SK-N-SH (cell line): ENCODE results near the gene PLOD2. TPM values are rescaled to one million over a fixed set of nuclear protein-coding genes. Genes with fewer than 3 reads are reported as not detected.

Experiments used
- CTCF ChIA-PET: fragments of 300-600, 350-600 bp; formaldehyde crosslinking; extraction: SDS; loops from one replicate; lab custom pipeline; 2021; lab: Yijun Ruan, JAX
- POLR2A ChIA-PET: fragments of 350-600 bp; sonication (Branson Sonifier 250); formaldehyde crosslinking; extraction: SDS; loops from one replicate; lab custom pipeline; 2020; ENCODE audit warnings: antibody characterized with exemption, inconsistent platforms; lab: Yijun Ruan, JAX
- DNase-seq: peaks from one replicate; pipeline ENCODE4 v3.0.0; 2012
- H2AFZ ChIP-seq: fragments of 200-600 bp; sonication (generic); 2 replicates; pipeline ENCODE4 v1.8.1; 2016; ENCODE audit warnings: antibody characterized with exemption, mild to moderate bottlenecking, low read depth
- H3F3A ChIP-seq: fragments of 200-600 bp; sonication (generic); replicated peaks from 2 replicates; pipeline ENCODE3; 2016; ENCODE audit warnings: antibody characterized with exemption, mild to moderate bottlenecking; ENCODE audit not compliant: insufficient read depth
- H3K27ac ChIP-seq, 2 experiments: fragments of 200-500 bp in 1 of 2; fragments of 200-600 bp in 1 of 2; sonication (Bioruptor generic) in 1 of 2; sonication (generic), shearing (Covaris generic) in 1 of 2; 2 replicates each; pipeline versions ENCODE4 v1.5.1 to v1.6.1; 2014 to 2016; ENCODE audit warnings: low read depth in 2 of 2, inconsistent platforms in 1 of 2, low read length in 1 of 2, mild to moderate bottlenecking in 1 of 2, mixed read lengths in 1 of 2
- H3K27me3 ChIP-seq: fragments of 200-600 bp; sonication (generic), shearing (Covaris generic); 2 replicates; pipeline ENCODE4 v1.6.1; 2016; ENCODE audit warnings: mixed run types; ENCODE audit not compliant: insufficient read depth
- H3K36me3 ChIP-seq, 2 experiments: fragments of 200-500 bp in 1 of 2; fragments of 200-600 bp in 1 of 2; sonication (Bioruptor generic) in 1 of 2; sonication (generic) in 1 of 2; replicated peaks in 1 of 2; 2 replicates each; pipeline versions ENCODE3 to v1.5.1; 2014 to 2016; ENCODE audit warnings: low read length in 1 of 2, mild to moderate bottlenecking in 1 of 2; ENCODE audit not compliant: insufficient read depth in 2 of 2, control insufficient read depth in 1 of 2
- H3K4me1 ChIP-seq, 2 experiments: fragments of 200-500 bp in 1 of 2; fragments of 200-600 bp in 1 of 2; sonication (Bioruptor generic) in 1 of 2; sonication (generic), shearing (Covaris generic) in 1 of 2; 2 replicates each; pipeline versions ENCODE4 v1.5.1 to v1.6.1; 2014 to 2016; ENCODE audit warnings: low read depth in 1 of 2, low read length in 1 of 2, mixed run types in 1 of 2; ENCODE audit not compliant: insufficient read depth in 2 of 2, control insufficient read depth in 1 of 2
- H3K4me2 ChIP-seq: fragments of 200-600 bp; sonication (generic), shearing (Covaris generic); 2 replicates; pipeline ENCODE4 v1.6.1; 2017; ENCODE audit warnings: mixed run types
- H3K4me3 ChIP-seq, 2 experiments: fragments of 200-500 bp in 1 of 2; fragments of 200-600 bp in 1 of 2; sonication (Bioruptor generic) in 1 of 2; sonication (generic), shearing (Covaris generic) in 1 of 2; 2 replicates each; pipeline versions ENCODE4 v1.5.1 to v1.8.1; 2014 to 2016; ENCODE audit warnings: low read depth in 2 of 2, inconsistent platforms in 1 of 2, low read length in 1 of 2, mild to moderate bottlenecking in 1 of 2, mixed read lengths in 1 of 2, moderate library complexity in 1 of 2
- H3K79me2 ChIP-seq: fragments of 200-600 bp; sonication (generic); 2 replicates; pipeline ENCODE4 v1.8.1; 2017; ENCODE audit warnings: mild to moderate bottlenecking; ENCODE audit not compliant: insufficient read depth
- H3K9ac ChIP-seq: fragments of 200-600 bp; sonication (generic); 2 replicates; pipeline ENCODE4 v1.6.1; 2017; ENCODE audit warnings: mixed run types
- H3K9me2 ChIP-seq: fragments of 200-600 bp; sonication (generic); 2 replicates; pipeline ENCODE4 v1.6.1; 2017; ENCODE audit warnings: mixed run types
- H3K9me3 ChIP-seq: fragments of 200-600 bp; sonication (generic); 2 replicates; pipeline ENCODE4 v1.6.1; 2017; ENCODE audit warnings: mixed run types, mild to moderate bottlenecking, moderate library complexity
- H4K20me1 ChIP-seq: fragments of 200-600 bp; sonication (generic); 2 replicates; pipeline ENCODE4 v1.6.1; 2017; ENCODE audit warnings: mild to moderate bottlenecking, mixed run types; ENCODE audit not compliant: insufficient read depth
- CHD2 ChIP-seq: fragments of 150-350 bp; IDR thresholded peaks from 2 replicates; pipeline ENCODE4 v1.6.1; 2018; ENCODE audit warnings: low read length; ENCODE audit not compliant: partially characterized antibody
- MEF2A ChIP-seq: IDR thresholded peaks from 2 replicates; pipeline ENCODE4 v1.4.0; 2012; ENCODE audit warnings: low read depth, borderline replicate concordance
- POLR2AphosphoS5 ChIP-seq: IDR thresholded peaks from 2 replicates; pipeline ENCODE4 v1.6.1; 2012; ENCODE audit warnings: low read depth, low read length
- RFX5 ChIP-seq: IDR thresholded peaks from 2 replicates; pipeline ENCODE4 v1.6.1; 2012; ENCODE audit warnings: mild to moderate bottlenecking, improper control_type of control experiment, low read length
- RXRA ChIP-seq: IDR thresholded peaks from 2 replicates; pipeline ENCODE4 v1.4.0; 2012; ENCODE audit warnings: low read depth, mild to moderate bottlenecking, borderline replicate concordance
- TEAD4 ChIP-seq: IDR thresholded peaks from 2 replicates; pipeline ENCODE4 v1.4.0; 2012; ENCODE audit warnings: mild to moderate bottlenecking, borderline replicate concordance; ENCODE audit not compliant: insufficient read depth
- YY1 ChIP-seq: IDR thresholded peaks from 2 replicates; pipeline ENCODE4 v1.4.0; 2012; ENCODE audit warnings: low read depth, mild to moderate bottlenecking
- WGBS: methylation state at CpG from one replicate; pipeline ENCODE4 v1.1.6; 2017; ENCODE audit warnings: low lambda C conversion rate; 5-methylcytosine and 5-hydroxymethylcytosine counted together
- polyA plus RNA-seq, 3 experiments: library from polyadenylated mRNA; depleted of rRNA; stranded (reverse); fragments of >200 nt; gene quantifications; 2 replicates each; pipeline ENCODE4 v1.2.3, GENCODE V29; 2012
- TF ChIP-seq, protein P1 (sequence below): IDR thresholded peaks from 2 replicates; pipeline ENCODE4 v1.6.1; 2012; ENCODE audit warnings: mild to moderate bottlenecking, low read depth, low read length, moderate library complexity
- TF ChIP-seq, protein P2 (sequence below): IDR thresholded peaks from 2 replicates; pipeline ENCODE4 v1.4.0; 2012; ENCODE audit warnings: low read depth, borderline replicate concordance
- TF ChIP-seq, protein P3 (sequence below): fragments of 150-350 bp; IDR thresholded peaks from 2 replicates; pipeline ENCODE4 v1.6.1; 2016; ENCODE audit warnings: mild to moderate bottlenecking, low read depth, low read length
- TF ChIP-seq, protein P4 (sequence below): IDR thresholded peaks from 2 replicates; pipeline ENCODE4 v1.4.0; 2012; ENCODE audit warnings: low read depth

The PLOD2 gene
- polyA plus RNA-seq, 1 of the 3 experiments (the other 2 are of a cell fraction): 0.58 TPM

DNA sequence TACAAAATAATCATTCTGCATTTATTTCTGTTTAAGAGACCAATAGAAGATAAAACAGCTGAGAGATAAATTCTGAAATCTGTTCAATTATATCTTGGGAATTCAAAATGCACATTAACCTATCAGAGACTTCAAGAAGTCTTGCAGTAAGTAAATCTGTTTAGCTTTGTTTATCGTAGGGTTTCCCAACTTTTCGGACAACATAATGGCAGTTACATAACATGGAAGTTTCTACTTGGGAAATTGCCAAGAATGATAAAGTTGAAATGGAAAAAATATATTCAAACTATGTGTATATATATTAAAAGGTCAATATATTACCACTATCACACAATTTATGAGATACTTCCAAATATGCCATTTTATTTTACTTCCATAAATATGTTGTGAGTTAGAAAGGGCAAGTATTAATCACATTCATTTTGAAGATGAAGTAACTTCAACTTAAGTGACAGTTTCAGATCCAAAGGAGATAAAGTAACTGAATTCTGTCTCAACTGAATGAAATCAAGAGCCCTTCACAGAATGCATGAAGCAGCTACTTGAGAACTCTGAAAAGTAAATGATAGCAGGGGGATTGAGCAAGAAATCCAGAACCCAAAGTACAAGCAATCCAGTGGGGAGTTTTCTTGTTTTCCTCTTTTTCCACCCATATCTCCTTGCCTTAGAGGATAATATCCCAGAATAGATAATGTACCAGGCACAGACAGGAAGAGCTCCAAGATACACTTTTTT is 108.8 kb downstream of the PLOD2 start (continued):
- TF ChIP-seq, protein P1, sequence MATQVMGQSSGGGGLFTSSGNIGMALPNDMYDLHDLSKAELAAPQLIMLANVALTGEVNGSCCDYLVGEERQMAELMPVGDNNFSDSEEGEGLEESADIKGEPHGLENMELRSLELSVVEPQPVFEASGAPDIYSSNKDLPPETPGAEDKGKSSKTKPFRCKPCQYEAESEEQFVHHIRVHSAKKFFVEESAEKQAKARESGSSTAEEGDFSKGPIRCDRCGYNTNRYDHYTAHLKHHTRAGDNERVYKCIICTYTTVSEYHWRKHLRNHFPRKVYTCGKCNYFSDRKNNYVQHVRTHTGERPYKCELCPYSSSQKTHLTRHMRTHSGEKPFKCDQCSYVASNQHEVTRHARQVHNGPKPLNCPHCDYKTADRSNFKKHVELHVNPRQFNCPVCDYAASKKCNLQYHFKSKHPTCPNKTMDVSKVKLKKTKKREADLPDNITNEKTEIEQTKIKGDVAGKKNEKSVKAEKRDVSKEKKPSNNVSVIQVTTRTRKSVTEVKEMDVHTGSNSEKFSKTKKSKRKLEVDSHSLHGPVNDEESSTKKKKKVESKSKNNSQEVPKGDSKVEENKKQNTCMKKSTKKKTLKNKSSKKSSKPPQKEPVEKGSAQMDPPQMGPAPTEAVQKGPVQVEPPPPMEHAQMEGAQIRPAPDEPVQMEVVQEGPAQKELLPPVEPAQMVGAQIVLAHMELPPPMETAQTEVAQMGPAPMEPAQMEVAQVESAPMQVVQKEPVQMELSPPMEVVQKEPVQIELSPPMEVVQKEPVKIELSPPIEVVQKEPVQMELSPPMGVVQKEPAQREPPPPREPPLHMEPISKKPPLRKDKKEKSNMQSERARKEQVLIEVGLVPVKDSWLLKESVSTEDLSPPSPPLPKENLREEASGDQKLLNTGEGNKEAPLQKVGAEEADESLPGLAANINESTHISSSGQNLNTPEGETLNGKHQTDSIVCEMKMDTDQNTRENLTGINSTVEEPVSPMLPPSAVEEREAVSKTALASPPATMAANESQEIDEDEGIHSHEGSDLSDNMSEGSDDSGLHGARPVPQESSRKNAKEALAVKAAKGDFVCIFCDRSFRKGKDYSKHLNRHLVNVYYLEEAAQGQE: no peak
- TF ChIP-seq RFX5 (no peak), RXRA (no peak), MEF2A (no peak), YY1 (no peak), POLR2AphosphoS5 (no peak)
- TF ChIP-seq, protein P2, sequence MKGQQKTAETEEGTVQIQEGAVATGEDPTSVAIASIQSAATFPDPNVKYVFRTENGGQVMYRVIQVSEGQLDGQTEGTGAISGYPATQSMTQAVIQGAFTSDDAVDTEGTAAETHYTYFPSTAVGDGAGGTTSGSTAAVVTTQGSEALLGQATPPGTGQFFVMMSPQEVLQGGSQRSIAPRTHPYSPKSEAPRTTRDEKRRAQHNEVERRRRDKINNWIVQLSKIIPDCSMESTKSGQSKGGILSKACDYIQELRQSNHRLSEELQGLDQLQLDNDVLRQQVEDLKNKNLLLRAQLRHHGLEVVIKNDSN: no peak
- TF ChIP-seq, protein P3, sequence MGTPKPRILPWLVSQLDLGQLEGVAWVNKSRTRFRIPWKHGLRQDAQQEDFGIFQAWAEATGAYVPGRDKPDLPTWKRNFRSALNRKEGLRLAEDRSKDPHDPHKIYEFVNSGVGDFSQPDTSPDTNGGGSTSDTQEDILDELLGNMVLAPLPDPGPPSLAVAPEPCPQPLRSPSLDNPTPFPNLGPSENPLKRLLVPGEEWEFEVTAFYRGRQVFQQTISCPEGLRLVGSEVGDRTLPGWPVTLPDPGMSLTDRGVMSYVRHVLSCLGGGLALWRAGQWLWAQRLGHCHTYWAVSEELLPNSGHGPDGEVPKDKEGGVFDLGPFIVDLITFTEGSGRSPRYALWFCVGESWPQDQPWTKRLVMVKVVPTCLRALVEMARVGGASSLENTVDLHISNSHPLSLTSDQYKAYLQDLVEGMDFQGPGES: no peak

DNA sequence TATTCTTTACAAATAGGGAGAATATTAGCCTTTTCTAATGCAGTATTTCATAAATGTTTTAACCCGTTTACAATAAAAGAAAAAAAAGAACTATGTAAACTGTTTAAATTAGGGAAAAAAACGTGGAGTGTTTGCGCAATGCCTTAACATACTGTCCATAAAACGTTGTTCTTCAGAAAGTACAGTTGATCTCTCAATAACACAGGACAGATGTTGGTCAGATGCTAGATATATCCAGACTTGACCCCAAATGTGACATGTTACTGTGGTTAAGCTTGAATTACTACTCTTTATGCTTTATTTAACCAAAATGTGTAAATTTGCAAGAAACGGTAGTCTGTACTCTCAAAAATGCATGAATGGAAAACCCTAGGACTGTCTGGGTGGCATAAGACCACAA is 110.3 kb downstream of the PLOD2 start:
- Histone ChIP-seq H4K20me1 (no peaks in the 10 kb centered on the region), H2AFZ (no peak overlapping the region), H3K9me2 (no peaks in the 10 kb centered on the region), H3K27ac (no peak overlapping the region)
- TF ChIP-seq, protein P1: no peak
- TF ChIP-seq, protein P3: no peak
- TF ChIP-seq CHD2: no peak
- TF ChIP-seq, protein P4, sequence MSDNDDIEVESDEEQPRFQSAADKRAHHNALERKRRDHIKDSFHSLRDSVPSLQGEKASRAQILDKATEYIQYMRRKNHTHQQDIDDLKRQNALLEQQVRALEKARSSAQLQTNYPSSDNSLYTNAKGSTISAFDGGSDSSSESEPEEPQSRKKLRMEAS: no peak
- TF ChIP-seq TEAD4: no peak
- TF ChIP-seq, all 33 proteins: peak for 0
- H3F3A ChIP-seq: no peaks in the 10 kb centered on the region
- H3K4me2 ChIP-seq: no peak overlapping the region
- ChIA-PET POLR2A (no interaction called here), CTCF (no interaction called here)
- no peaks in the 10 kb centered on the region for H3K4me1 ChIP-seq
- DNase-seq: no peak
- H3K36me3 ChIP-seq: no peaks in the 10 kb centered on the region
- H3K27me3 ChIP-seq: no peaks in the 10 kb centered on the region
- WGBS: 31% methylated on average over 5 of the region's 5 CpGs
- no peak overlapping the region for H3K9ac ChIP-seq
- H3K79me2 ChIP-seq: no peaks in the 10 kb centered on the region
- H3K4me3 ChIP-seq: no peak overlapping the region
- H3K9me3 ChIP-seq: no peaks in the 10 kb centered on the region
